GM18507 (cell line): ENCODE data around the gene UVSSA.
A peak's percentile ranks its signal among the peaks of the same experiment; 100 is the strongest.

Experiments
- DNase-seq: peaks from one replicate; pipeline ENCODE4 v3.0.0; 2011; ENCODE audit warnings: low read depth; ENCODE audit not compliant: insufficient read length; ENCODE audit errors: extremely low spot score
- FAIRE-seq: peaks from 2 replicates; lab custom pipeline; 2011; peaks lifted over from hg19 to GRCh38; lab: Jason Lieb, UNC

Gene UVSSA

GRCh38 chr4:1346781-1347409, at the start of gene UVSSA:
UVSSA (plus strand) TSS chr4:1347208; CDS start chr4:1348092, 884 bp downstream.
- peak; percentile 100 for DNase-seq
- FAIRE-seq = peak; percentile 98

- no peak for FAIRE-seq
- DNase-seq = no peak
Observed at GRCh38 chr4:1297456-1298325, 49.3 kb upstream of the UVSSA start.

- DNase-seq (no peak), FAIRE-seq (no peak)
Observed at GRCh38 chr4:1298461-1298860, 48.5 kb upstream of the UVSSA start.

GRCh38 chr4:1299301-1299860, 47.6 kb upstream of the UVSSA start:
- DNase-seq (no peak), FAIRE-seq (no peak)

- no peak for FAIRE-seq
- DNase-seq = no peak
Observed at GRCh38 chr4:1300466-1301455, 46.2 kb upstream of the UVSSA start.

- DNase-seq = no peak
- FAIRE-seq = no peak
Observed at GRCh38 chr4:1302159-1302558, 44.8 kb upstream of the UVSSA start.

GRCh38 chr4:1305261-1305711, 41.7 kb upstream of the UVSSA start:
- DNase-seq (no peak), FAIRE-seq (no peak)

- FAIRE-seq (no peak), DNase-seq (no peak)
Observed at GRCh38 chr4:1305781-1306455, 41.1 kb upstream of the UVSSA start.

GRCh38 chr4:1307951-1308735, 38.9 kb upstream of the UVSSA start:
- no peak for DNase-seq
- FAIRE-seq = no peak

- peak; percentile 71 for FAIRE-seq
- peak; percentile 65 for DNase-seq
Observed at GRCh38 chr4:1309261-1310010, 37.6 kb upstream of the UVSSA start.

GRCh38 chr4:1310031-1310795, 36.8 kb upstream of the UVSSA start:
- DNase-seq (no peak), FAIRE-seq (no peak)

GRCh38 chr4:1310796-1311631, 36.0 kb upstream of the UVSSA start:
- FAIRE-seq (no peak), DNase-seq (no peak)

- DNase-seq (no peak), FAIRE-seq (no peak)
Observed at GRCh38 chr4:1312821-1313640, 34.0 kb upstream of the UVSSA start.

GRCh38 chr4:1315306-1315705, 31.7 kb upstream of the UVSSA start:
- DNase-seq (no peak), FAIRE-seq (no peak)

- DNase-seq = no peak
- no peak for FAIRE-seq
Observed at GRCh38 chr4:1315836-1316536, 31.0 kb upstream of the UVSSA start.
